A673 (cell line): ENCODE measurements around the gene TMEM74B.

ENCODE experiments used
- CTCF ChIP-seq: fragments of 300-800, 200-600 bp; sonication (generic); conservative IDR thresholded peaks from 2 replicates; pipeline ENCODE4 v1.5.1; 2017; ENCODE audit warnings: low read depth, mild to moderate bottlenecking, antibody characterized with exemption, low read length, moderate library complexity, mixed read lengths
- EZH2 ChIP-seq: fragments of 200-600 bp; sonication (generic); IDR thresholded peaks from 2 replicates; pipeline ENCODE4 v1.6.1; 2017; ENCODE audit warnings: borderline replicate concordance, low read depth, mild to moderate bottlenecking, mixed read lengths, antibody characterized with exemption, low read length; ENCODE audit not compliant: poor library complexity, severe bottlenecking

GRCh38 chr20:1150968-1151367 lies 33.8 kb downstream of the TMEM74B start:
- no peak for TF ChIP-seq CTCF
- TF ChIP-seq EZH2 = no peak
